GM12874 (cell line): ENCODE results near the gene JAZF1.

Experiments
- TF ChIP-seq, protein P1 (sequence below): IDR thresholded peaks from 2 replicates; pipeline ENCODE4 v1.5.1; 2011; ENCODE audit warnings: low read depth, mild to moderate bottlenecking, control low read depth, low read length, moderate library complexity; ENCODE audit not compliant: insufficient read depth

The JAZF1 gene

DNA sequence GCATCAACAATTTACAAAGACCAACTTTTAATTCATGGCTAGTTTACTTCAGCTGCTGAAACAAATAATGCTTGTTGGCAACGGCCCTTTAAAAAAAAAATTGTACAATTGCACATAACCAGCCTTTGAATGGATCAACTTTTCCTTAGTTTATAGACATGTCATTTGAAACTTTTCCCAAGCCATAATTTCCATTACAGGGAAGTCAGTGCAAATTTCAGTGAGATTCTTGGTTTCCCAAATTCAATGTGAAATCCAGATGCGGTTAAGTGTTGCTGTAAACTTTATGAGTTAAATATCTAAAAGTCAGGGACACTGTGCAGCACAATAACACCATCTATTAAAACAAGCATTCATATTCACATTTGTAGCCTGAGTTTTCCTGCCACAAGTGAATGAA is 182.2 kb downstream of the JAZF1 start:
- TF ChIP-seq, protein P1, sequence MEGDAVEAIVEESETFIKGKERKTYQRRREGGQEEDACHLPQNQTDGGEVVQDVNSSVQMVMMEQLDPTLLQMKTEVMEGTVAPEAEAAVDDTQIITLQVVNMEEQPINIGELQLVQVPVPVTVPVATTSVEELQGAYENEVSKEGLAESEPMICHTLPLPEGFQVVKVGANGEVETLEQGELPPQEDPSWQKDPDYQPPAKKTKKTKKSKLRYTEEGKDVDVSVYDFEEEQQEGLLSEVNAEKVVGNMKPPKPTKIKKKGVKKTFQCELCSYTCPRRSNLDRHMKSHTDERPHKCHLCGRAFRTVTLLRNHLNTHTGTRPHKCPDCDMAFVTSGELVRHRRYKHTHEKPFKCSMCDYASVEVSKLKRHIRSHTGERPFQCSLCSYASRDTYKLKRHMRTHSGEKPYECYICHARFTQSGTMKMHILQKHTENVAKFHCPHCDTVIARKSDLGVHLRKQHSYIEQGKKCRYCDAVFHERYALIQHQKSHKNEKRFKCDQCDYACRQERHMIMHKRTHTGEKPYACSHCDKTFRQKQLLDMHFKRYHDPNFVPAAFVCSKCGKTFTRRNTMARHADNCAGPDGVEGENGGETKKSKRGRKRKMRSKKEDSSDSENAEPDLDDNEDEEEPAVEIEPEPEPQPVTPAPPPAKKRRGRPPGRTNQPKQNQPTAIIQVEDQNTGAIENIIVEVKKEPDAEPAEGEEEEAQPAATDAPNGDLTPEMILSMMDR, result no peak

DNA sequence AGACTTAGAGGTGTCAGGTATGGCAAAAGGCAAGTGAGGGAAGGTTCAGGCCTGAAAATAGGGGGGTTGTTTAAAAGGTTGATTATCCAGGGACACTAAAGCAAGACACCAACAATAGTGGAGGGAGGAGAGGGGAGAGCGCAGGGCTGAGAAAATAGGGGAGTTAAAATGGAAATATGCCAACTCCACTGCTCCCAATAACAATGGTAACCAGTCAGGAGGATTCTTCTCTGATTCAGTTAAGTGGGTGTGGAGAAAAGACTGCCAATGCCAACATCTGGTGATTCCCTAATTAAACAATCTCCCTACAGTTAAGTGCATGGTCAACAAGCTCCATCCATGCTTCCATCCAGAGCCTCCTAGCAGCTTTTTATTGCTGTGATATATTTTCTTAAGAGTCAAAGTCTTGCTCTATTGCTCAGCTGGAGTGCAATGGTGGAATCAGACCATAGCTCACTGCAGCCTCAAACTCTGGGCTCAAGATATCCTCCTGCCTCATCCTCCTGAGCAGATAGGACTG is 183.3 kb downstream of the JAZF1 start:
- TF ChIP-seq, protein P1, result no peak

DNA sequence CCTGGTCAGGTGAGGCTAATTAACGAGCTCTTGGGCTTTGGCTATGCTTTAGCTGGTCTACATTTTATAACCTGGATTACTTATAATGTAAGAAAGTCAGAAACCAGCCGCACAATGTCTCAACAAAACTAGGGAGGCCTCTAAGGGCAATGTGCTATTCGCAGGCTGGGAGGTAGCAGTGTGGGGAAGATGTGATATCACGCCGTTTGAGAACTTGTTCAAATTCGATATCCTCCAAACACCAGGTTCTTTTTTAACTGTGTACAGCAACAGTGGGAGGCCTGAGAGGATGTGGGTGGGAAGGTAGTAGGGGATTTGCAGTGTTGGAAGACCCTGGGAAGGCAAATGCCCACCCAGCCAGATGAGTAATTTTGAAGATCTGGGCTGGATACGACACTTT is 184.5 kb downstream of the JAZF1 start:
- TF ChIP-seq, protein P1, result no peak

DNA sequence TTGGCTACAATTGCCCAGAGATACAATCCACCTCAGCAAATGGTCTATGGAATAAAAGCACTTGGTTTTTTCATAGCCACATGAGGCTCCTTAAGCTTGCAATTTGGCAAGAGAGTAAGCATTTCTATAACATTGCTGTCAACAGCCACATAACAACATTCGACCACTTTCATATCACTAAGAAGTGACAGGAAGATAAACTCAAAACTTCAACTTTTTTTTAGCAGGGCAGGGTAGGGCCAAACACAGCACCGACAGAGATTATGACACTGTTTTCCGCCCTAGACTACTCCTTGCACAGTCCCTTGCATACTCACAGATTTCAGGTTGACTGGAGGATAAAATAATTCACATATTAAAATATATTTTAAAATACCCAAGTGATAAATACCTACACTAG is 185.4 kb downstream of the JAZF1 start:
- TF ChIP-seq, protein P1, result no peak

DNA sequence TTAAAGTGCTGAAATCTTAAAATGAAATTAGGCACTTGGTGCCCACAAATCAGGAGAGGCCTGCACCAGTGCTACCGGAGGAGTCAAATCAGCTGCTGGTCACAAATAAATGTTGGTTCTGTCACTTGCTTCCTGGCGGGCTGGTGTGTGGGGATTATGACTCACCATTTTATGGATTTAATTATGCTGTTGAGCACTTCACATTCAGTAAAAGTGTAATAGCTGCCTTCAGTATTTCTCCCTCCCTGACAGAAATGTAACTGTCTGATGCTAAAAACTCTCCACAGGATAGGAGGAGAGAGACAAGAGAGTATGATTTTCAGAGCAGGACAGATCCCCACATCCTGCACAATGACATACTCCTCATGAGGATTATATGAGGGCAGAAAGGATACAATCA is 186.0 kb downstream of the JAZF1 start:
- TF ChIP-seq, protein P1, result no peak

GRCh38 chr7:27992755-27993493 is 187.7 kb downstream of the JAZF1 start:
- TF ChIP-seq, protein P1, result no peak

- TF ChIP-seq, protein P1, result no peak
Observed at GRCh38 chr7:27992097-27992496, 188.5 kb downstream of the JAZF1 start.
